Panc1 (cell line): ENCODE measurements around the gene SLC7A6.

ENCODE experiments used
- REST ChIP-seq, 2 experiments: IDR thresholded peaks; 2 replicates each; pipeline ENCODE4 v1.6.1; 2011 to 2012; ENCODE audit warnings: low read depth in 2 of 2, control low read depth in 1 of 2, low read length in 1 of 2, mild to moderate bottlenecking in 1 of 2, moderate library complexity in 1 of 2; ENCODE audit not compliant: insufficient read depth in 1 of 2
- SIN3A ChIP-seq: IDR thresholded peaks from 2 replicates; pipeline ENCODE4 v1.6.1; 2012; ENCODE audit warnings: low read depth, mild to moderate bottlenecking, low read length, moderate library complexity, borderline replicate concordance; ENCODE audit not compliant: insufficient read depth

- TF ChIP-seq REST (IDR thresholded peaks at IDR 0.05; ENCODE audit: insufficient read depth in 1 of 2, low read depth in 2 of 2, low read length in 1 of 2), result no peak
- TF ChIP-seq SIN3A, result no peak
Observed at GRCh38 chr16:68246121-68246520, 18.2 kb upstream of the SLC7A6 start.
